ENCODE measurements around the gene CDC37L1. TPM values are rescaled to one million over a fixed set of nuclear protein-coding genes. Genes with fewer than 3 reads are reported as not detected.
A peak's percentile ranks its signal among the peaks of the same experiment; 100 is the strongest.

CDC37L1 gene
- total RNA-seq, 1 experiment from 2014 or later, result 12.6 TPM

- no peaks in the 10 kb centered on the region for H3K27me3 ChIP-seq (replicated peaks)
- peak within 1 kb of the TSS; percentile 31; the same call in 1 of the 2 replicates for H3K27ac ChIP-seq
- H3K4me3 ChIP-seq, result peak within 1 kb of the TSS; percentile 70
- peak; percentile 57 to 66 for DNase-seq (ENCODE audit: low read depth in 1 of 2, low spot score in 2 of 2)
- H3K9me3 ChIP-seq (replicated peaks), result no peaks in the 10 kb centered on the region
- H3K36me3 ChIP-seq, result no peaks in the 10 kb centered on the region
- H3K4me1 ChIP-seq (replicated peaks), result peaks cover 19% of the 10 kb centered on the region
Observed at GRCh38 chr9:4662108-4662988, 17.0 kb upstream of the CDC37L1 start, which contains the start of gene PLPP6. Gene PLPP6, plus strand, starts transcription at chr9:4662294. Its CDS starts 82 bp downstream, at chr9:4662376.

GRCh38 chr9:4662989-4663792, 16.2 kb upstream of the CDC37L1 start:
- H3K36me3 ChIP-seq, result no peaks in the 10 kb centered on the region
- no peaks in the 10 kb centered on the region for H3K9me3 ChIP-seq (replicated peaks)
- no peak overlapping the region for H3K27ac ChIP-seq
- DNase-seq (ENCODE audit: low read depth in 1 of 2, low spot score in 2 of 2), result peak in 1 of 2 experiments; percentile 47
- peaks cover 19% of the 10 kb centered on the region for H3K4me1 ChIP-seq (replicated peaks)
- peak overlapping the region; percentile 70; the same call in 1 of the 2 replicates for H3K4me3 ChIP-seq
- no peaks in the 10 kb centered on the region for H3K27me3 ChIP-seq (replicated peaks)

GRCh38 chr9:4663956-4664355, 15.4 kb upstream of the CDC37L1 start:
- Histone ChIP-seq H3K4me1 (replicated peaks) (peaks cover 19% of the 10 kb centered on the region), H3K27me3 (replicated peaks) (no peaks in the 10 kb centered on the region), H3K4me3 (no peak overlapping the region), H3K36me3 (no peaks in the 10 kb centered on the region), H3K9me3 (replicated peaks) (no peaks in the 10 kb centered on the region), H3K27ac (no peak overlapping the region)
- DNase-seq (ENCODE audit: low read depth in 1 of 2, low spot score in 2 of 2), result no peak

GRCh38 chr9:4665357-4665756, 14.0 kb upstream of the CDC37L1 start:
- H3K4me1 ChIP-seq (replicated peaks), result peaks cover 19% of the 10 kb centered on the region
- H3K27me3 ChIP-seq (replicated peaks), result no peaks in the 10 kb centered on the region
- no peaks in the 10 kb centered on the region for H3K9me3 ChIP-seq (replicated peaks)
- no peak for DNase-seq (ENCODE audit: low read depth in 1 of 2, low spot score in 2 of 2)
- no peaks in the 10 kb centered on the region for H3K36me3 ChIP-seq
- no peak overlapping the region for H3K27ac ChIP-seq
- H3K4me3 ChIP-seq, result no peak overlapping the region

GRCh38 chr9:4666042-4666699, 13.2 kb upstream of the CDC37L1 start, which contains the start of gene SPATA6L:
Gene SPATA6L, minus strand, starts transcription at chr9:4666480. Its CDS starts 230 bp downstream, at chr9:4666250.
- DNase-seq (ENCODE audit: low read depth in 1 of 2, low spot score in 2 of 2), result no peak
- no peak within 1 kb of the TSS for H3K27ac ChIP-seq
- no peaks in the 10 kb centered on the region for H3K27me3 ChIP-seq (replicated peaks)
- no peaks in the 10 kb centered on the region for H3K9me3 ChIP-seq (replicated peaks)
- H3K4me1 ChIP-seq (replicated peaks), result peaks cover 19% of the 10 kb centered on the region
- H3K36me3 ChIP-seq, result no peaks in the 10 kb centered on the region
- H3K4me3 ChIP-seq, result peak within 1 kb of the TSS; percentile 23

GRCh38 chr9:4667681-4668080, 11.7 kb upstream of the CDC37L1 start:
- peaks cover 9% of the 10 kb centered on the region for H3K4me1 ChIP-seq (replicated peaks)
- H3K9me3 ChIP-seq (replicated peaks), result no peaks in the 10 kb centered on the region
- DNase-seq (ENCODE audit: low read depth in 1 of 2, low spot score in 2 of 2), result no peak
- H3K36me3 ChIP-seq, result no peaks in the 10 kb centered on the region
- H3K27me3 ChIP-seq (replicated peaks), result no peaks in the 10 kb centered on the region
- H3K27ac ChIP-seq, result no peak overlapping the region
- H3K4me3 ChIP-seq, result no peak overlapping the region

- Histone ChIP-seq H3K27ac (no peak overlapping the region), H3K27me3 (replicated peaks) (no peaks in the 10 kb centered on the region), H3K4me3 (no peak overlapping the region), H3K36me3 (no peaks in the 10 kb centered on the region), H3K4me1 (replicated peaks) (peaks cover 3% of the 10 kb centered on the region; the same call in 1 of the 2 replicates), H3K9me3 (replicated peaks) (no peaks in the 10 kb centered on the region)
- no peak for DNase-seq (ENCODE audit: low read depth in 1 of 2, low spot score in 2 of 2)
Observed at GRCh38 chr9:4668604-4669003, 10.8 kb upstream of the CDC37L1 start.

GRCh38 chr9:4669890-4670289, 9.5 kb upstream of the CDC37L1 start:
- no peak overlapping the region for H3K27ac ChIP-seq
- DNase-seq (ENCODE audit: low read depth in 1 of 2, low spot score in 2 of 2), result no peak

GRCh38 chr9:4670591-4670990, 8.8 kb upstream of the CDC37L1 start:
- DNase-seq (ENCODE audit: low read depth in 1 of 2, low spot score in 2 of 2), result no peak
- H3K4me1 ChIP-seq (replicated peaks), result no peaks in the 10 kb centered on the region
- H3K27ac ChIP-seq, result no peak overlapping the region
- H3K36me3 ChIP-seq, result no peaks in the 10 kb centered on the region
- no peaks in the 10 kb centered on the region for H3K27me3 ChIP-seq (replicated peaks)
- no peak overlapping the region for H3K4me3 ChIP-seq
- no peaks in the 10 kb centered on the region for H3K9me3 ChIP-seq (replicated peaks)

More at GRCh38 chr9:4669890-4670289, 9.5 kb upstream of the CDC37L1 start:
- Histone ChIP-seq H3K36me3 (no peaks in the 10 kb centered on the region), H3K4me3 (no peak overlapping the region), H3K27me3 (replicated peaks) (no peaks in the 10 kb centered on the region), H3K9me3 (replicated peaks) (no peaks in the 10 kb centered on the region), H3K4me1 (replicated peaks) (no peaks in the 10 kb centered on the region)

GRCh38 chr9:4671737-4672136, 7.6 kb upstream of the CDC37L1 start:
- no peak for DNase-seq (ENCODE audit: low read depth in 1 of 2, low spot score in 2 of 2)
- no peaks in the 10 kb centered on the region for H3K9me3 ChIP-seq (replicated peaks)
- H3K4me1 ChIP-seq (replicated peaks), result no peaks in the 10 kb centered on the region
- no peaks in the 10 kb centered on the region for H3K27me3 ChIP-seq (replicated peaks)
- no peak overlapping the region for H3K27ac ChIP-seq
- H3K36me3 ChIP-seq, result no peaks in the 10 kb centered on the region
- H3K4me3 ChIP-seq, result no peak overlapping the region

GRCh38 chr9:4674783-4675182, 4.6 kb upstream of the CDC37L1 start:
- H3K4me3 ChIP-seq, result no peak overlapping the region
- no peaks in the 10 kb centered on the region for H3K9me3 ChIP-seq (replicated peaks)
- peaks cover 5% of the 10 kb centered on the region; the same call in 1 of the 2 replicates for H3K4me1 ChIP-seq (replicated peaks)
- peaks cover 3% of the 10 kb centered on the region; the same call in 1 of the 2 replicates for H3K36me3 ChIP-seq
- no peak for DNase-seq (ENCODE audit: low read depth in 1 of 2, low spot score in 2 of 2)
- H3K27ac ChIP-seq, result no peak overlapping the region
- H3K27me3 ChIP-seq (replicated peaks), result no peaks in the 10 kb centered on the region

GRCh38 chr9:4677392-4677791, 2.0 kb upstream of the CDC37L1 start:
- H3K4me3 ChIP-seq, result no peak overlapping the region
- H3K36me3 ChIP-seq, result peaks cover 4% of the 10 kb centered on the region; the same call in 1 of the 2 replicates
- no peaks in the 10 kb centered on the region for H3K9me3 ChIP-seq (replicated peaks)
- no peak for DNase-seq (ENCODE audit: low read depth in 1 of 2, low spot score in 2 of 2)
- no peaks in the 10 kb centered on the region for H3K27me3 ChIP-seq (replicated peaks)
- H3K27ac ChIP-seq, result no peak overlapping the region
- peaks cover 12% of the 10 kb centered on the region; the same call in 1 of the 2 replicates for H3K4me1 ChIP-seq (replicated peaks)

- H3K27ac ChIP-seq, result peak overlapping the region; percentile 92
- no peaks in the 10 kb centered on the region for H3K9me3 ChIP-seq (replicated peaks)
- peaks cover 4% of the 10 kb centered on the region; the same call in 1 of the 2 replicates for H3K36me3 ChIP-seq
- DNase-seq (ENCODE audit: low read depth in 1 of 2, low spot score in 2 of 2), result peak in 1 of 2 experiments; percentile 55
- no peaks in the 10 kb centered on the region for H3K27me3 ChIP-seq (replicated peaks)
- peaks cover 12% of the 10 kb centered on the region; the same call in 1 of the 2 replicates for H3K4me1 ChIP-seq (replicated peaks)
- H3K4me3 ChIP-seq, result peak overlapping the region; percentile 83
Observed at GRCh38 chr9:4678679-4679267, 596 bp upstream of the CDC37L1 start.

Measured in SJSA1 (cell line).